Measurements from ENCODE around the gene MEGF11.

The MEGF11 gene

DNA sequence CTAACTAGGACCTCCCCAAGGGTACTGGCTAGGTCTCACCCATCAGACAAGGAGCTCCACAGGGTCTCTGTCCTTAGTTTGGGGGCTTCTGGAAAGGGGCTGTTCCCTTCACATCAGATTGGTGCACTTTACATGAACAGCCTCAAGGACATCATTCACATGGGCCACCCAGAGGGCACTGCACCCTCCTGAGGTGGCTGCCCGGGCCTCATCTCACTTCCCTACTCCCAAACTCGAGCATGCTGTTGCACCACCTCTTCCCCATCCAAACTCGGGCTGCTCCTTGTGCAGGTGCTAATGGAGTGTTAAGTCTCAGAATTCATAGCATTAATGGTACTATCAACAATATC lies 336.2 kb downstream of the MEGF11 start:
- DNase-seq: no peak
- TF ChIP-seq, protein P1, sequence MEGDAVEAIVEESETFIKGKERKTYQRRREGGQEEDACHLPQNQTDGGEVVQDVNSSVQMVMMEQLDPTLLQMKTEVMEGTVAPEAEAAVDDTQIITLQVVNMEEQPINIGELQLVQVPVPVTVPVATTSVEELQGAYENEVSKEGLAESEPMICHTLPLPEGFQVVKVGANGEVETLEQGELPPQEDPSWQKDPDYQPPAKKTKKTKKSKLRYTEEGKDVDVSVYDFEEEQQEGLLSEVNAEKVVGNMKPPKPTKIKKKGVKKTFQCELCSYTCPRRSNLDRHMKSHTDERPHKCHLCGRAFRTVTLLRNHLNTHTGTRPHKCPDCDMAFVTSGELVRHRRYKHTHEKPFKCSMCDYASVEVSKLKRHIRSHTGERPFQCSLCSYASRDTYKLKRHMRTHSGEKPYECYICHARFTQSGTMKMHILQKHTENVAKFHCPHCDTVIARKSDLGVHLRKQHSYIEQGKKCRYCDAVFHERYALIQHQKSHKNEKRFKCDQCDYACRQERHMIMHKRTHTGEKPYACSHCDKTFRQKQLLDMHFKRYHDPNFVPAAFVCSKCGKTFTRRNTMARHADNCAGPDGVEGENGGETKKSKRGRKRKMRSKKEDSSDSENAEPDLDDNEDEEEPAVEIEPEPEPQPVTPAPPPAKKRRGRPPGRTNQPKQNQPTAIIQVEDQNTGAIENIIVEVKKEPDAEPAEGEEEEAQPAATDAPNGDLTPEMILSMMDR (IDR thresholded peaks at IDR 0.05): no peak
- H3K27me3 Mint-ChIP-seq (ENCODE audit: low read depth, poor library complexity): peaks cover 10% of the 10 kb centered on the region
- H3K4me1 Mint-ChIP-seq: peaks cover 16% of the 10 kb centered on the region
- no peaks in the 10 kb centered on the region for H3K36me3 Mint-ChIP-seq (ENCODE audit: low read depth)
- H3K9me3 Mint-ChIP-seq: no peaks in the 10 kb centered on the region
- no peak overlapping the region for H3K4me3 Mint-ChIP-seq
- H3K27ac Mint-ChIP-seq: no peak overlapping the region

DNA sequence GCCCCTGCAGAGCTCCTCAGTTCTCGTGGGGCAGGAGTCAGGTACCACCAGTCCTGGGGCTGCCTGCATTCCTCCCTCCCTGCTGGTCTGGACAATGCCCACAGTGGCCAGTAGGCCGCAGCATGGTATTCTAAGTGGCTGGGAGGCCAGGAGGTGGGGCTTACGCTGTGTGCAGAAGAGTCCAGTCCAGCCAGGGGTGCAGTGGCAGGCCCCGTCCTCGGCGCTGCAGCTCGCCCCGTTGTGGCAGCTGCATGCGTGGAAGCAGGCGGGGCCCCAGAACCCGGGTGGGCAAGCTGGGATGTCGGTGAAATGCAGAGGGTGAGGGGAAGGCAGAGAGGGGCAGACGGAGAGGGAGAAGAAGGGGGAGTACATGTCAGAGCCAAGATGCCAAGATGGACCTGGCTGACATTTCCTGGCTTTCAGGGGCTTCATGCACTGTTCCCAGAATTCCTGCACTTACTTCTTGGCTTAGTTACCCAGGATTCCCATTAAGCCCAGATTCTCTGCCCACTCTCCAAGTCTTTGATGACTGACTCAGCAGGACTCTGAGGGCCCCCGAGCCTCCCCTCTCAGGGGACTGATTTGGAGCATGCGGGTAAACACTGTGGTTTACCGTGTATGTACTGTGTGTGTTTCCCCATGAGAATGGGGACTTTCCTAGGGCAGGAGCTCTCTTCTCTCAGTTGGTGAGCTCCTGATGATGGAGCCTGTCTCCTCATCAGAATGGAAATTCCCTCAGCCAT lies 336.7 kb downstream of the MEGF11 start:
- DNase-seq: peak; percentile 81
- H3K27me3 Mint-ChIP-seq (ENCODE audit: low read depth, poor library complexity): peaks cover 8% of the 10 kb centered on the region
- H3K4me1 Mint-ChIP-seq: peaks cover 16% of the 10 kb centered on the region
- no peaks in the 10 kb centered on the region for H3K9me3 Mint-ChIP-seq
- no peak overlapping the region for H3K27ac Mint-ChIP-seq
- H3K36me3 Mint-ChIP-seq (ENCODE audit: low read depth): no peaks in the 10 kb centered on the region
- peak overlapping the region; percentile 52 for H3K4me3 Mint-ChIP-seq
- TF ChIP-seq, protein P1 (IDR thresholded peaks at IDR 0.05): peak; percentile 79

DNA sequence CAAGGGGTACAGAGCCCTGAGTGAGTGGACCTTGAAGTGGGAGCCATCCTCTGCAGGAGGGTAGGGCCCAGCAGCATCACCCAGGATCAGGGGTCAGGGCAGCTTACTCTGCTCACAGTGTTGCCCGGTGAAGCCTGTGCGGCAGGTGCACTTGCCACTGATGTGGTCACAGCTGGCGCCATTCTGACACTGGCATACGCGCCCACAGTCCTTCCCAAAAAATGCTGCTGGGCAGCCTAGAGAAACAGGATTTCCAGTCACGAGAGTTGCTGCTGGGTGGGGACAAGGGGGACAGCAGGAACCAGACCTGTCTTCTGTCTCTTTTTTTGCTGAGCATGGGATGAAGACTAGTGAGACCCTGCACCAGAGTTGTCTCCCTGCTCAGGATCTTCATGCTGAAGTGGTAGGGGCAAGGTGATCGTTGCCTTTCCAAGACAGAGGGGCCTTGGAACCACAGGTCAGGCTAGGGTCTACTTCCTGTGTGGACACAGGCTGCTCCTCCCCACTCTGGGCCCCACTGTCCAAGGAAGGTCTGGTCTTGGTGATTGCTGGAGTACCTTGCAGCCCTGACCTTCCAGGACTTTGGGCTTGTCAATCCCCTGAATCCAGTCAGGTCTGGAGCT lies 337.4 kb downstream of the MEGF11 start:
- Mint-ChIP-seq H3K4me1 (peaks cover 16% of the 10 kb centered on the region), H3K36me3 (ENCODE audit: low read depth) (no peaks in the 10 kb centered on the region), H3K4me3 (no peak overlapping the region), H3K27ac (no peak overlapping the region), H3K9me3 (no peaks in the 10 kb centered on the region), H3K27me3 (ENCODE audit: low read depth, poor library complexity) (peaks cover 7% of the 10 kb centered on the region)
- TF ChIP-seq, protein P1 (IDR thresholded peaks at IDR 0.05): no peak
- DNase-seq: no peak

DNA sequence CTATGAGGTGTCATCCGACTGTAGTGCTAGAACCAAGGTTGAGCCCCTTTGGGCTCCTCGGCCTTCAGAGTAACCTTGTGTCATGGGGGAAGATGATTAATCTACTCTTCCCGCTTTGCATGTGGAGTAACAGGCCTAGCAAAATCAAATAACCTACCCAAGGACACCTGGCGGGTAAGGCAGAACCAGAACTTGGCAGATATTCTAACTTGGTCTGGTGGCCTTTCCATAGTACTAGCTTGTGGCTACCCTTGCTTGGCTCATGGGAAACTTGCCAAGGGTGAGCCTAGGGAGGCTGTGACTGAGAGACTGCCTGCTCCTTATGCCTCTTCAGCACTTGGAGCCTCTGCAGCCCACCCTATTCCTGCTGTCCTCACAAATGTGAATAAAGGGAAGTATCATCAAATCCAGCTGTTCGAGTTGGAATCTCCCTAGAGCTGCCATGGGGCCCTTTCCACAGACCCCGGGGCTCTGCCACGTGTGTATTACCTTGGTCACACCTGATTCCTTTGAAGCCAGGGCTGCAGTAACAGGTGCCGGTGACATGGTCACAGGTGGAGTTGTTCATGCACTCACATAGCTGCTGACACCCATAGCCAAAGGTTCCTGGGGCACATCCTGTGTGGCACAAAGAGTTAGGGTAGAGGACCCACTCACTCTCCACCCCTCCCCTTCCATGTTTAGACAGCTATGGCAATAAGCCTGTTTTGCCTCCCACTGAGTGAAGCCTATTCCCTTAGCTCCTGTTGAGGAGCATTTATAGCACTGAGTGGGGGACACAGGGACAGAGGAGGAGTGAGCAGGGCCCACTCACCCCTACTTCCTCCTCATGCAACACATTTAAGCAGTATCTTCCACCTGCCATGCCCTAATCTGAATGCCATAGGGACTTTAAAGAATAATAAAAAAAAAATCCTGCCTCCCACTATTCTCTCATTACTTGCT lies 338.3 kb downstream of the MEGF11 start:
- H3K4me3 Mint-ChIP-seq: no peak overlapping the region
- peaks cover 7% of the 10 kb centered on the region for H3K27me3 Mint-ChIP-seq (ENCODE audit: low read depth, poor library complexity)
- H3K9me3 Mint-ChIP-seq: no peaks in the 10 kb centered on the region
- no peaks in the 10 kb centered on the region for H3K36me3 Mint-ChIP-seq (ENCODE audit: low read depth)
- peaks cover 16% of the 10 kb centered on the region for H3K4me1 Mint-ChIP-seq
- no peak for DNase-seq
- H3K27ac Mint-ChIP-seq: no peak overlapping the region
- TF ChIP-seq, protein P1 (IDR thresholded peaks at IDR 0.05): no peak

DNA sequence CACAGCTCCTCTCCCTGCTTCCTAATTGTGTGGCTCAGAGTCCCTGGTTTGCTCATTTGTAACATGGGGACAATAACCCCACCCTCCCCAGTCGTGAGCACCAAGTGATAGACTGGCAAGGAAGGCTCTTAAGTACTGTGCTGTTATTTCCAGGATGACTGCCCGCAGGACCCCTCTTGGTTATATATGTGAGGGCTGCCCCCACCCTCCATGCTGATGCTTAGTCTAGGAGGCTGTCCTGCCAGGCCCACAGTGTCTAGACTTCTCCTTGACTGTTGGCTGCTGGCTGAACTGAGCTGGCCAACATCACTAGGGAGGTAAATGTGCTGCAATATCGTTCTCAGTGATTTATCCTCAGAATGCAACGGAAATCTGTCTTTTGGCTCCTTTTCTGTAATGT lies 339.2 kb downstream of the MEGF11 start:
- Mint-ChIP-seq H3K36me3 (ENCODE audit: low read depth) (no peaks in the 10 kb centered on the region), H3K27me3 (ENCODE audit: low read depth, poor library complexity) (peaks cover 7% of the 10 kb centered on the region), H3K4me3 (no peak overlapping the region), H3K9me3 (no peaks in the 10 kb centered on the region), H3K4me1 (peaks cover 21% of the 10 kb centered on the region), H3K27ac (no peak overlapping the region)
- TF ChIP-seq, protein P1 (IDR thresholded peaks at IDR 0.05): no peak
- DNase-seq: no peak

Data from nephron progenitor cell (in vitro differentiated cells).